Hematopoietic multipotent progenitor cell treated with erythropoietin and hydrocortisone succinate and interleukin-3 and kit ligand, for 8 days (in vitro differentiated cells): ENCODE measurements around the gene SCT.

Experiments
- DNase-seq: peaks from one replicate; pipeline ENCODE4 v3.0.0-alpha.2; 2015

SCT gene

DNA sequence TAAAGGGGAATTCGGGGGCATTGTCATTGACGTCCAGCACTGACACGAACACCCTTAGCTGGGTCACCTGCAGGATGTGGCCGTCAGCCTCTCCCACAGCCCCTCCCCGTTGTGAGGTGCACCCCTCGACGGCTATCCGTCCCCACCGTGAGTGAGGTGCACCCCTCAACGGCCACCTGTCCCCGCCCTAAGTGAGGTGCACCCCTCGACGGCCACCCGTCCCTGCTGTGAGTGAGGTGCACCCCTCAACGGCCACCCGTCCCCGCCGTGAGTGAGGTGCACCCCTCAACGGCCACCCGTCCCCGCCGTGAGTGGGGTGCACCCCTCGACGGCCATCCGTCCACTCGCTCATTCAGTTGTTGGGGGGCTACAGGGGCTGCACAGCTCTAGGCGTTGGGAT, 5.1 kb downstream of the SCT start:
- DNase-seq = no peak

DNA sequence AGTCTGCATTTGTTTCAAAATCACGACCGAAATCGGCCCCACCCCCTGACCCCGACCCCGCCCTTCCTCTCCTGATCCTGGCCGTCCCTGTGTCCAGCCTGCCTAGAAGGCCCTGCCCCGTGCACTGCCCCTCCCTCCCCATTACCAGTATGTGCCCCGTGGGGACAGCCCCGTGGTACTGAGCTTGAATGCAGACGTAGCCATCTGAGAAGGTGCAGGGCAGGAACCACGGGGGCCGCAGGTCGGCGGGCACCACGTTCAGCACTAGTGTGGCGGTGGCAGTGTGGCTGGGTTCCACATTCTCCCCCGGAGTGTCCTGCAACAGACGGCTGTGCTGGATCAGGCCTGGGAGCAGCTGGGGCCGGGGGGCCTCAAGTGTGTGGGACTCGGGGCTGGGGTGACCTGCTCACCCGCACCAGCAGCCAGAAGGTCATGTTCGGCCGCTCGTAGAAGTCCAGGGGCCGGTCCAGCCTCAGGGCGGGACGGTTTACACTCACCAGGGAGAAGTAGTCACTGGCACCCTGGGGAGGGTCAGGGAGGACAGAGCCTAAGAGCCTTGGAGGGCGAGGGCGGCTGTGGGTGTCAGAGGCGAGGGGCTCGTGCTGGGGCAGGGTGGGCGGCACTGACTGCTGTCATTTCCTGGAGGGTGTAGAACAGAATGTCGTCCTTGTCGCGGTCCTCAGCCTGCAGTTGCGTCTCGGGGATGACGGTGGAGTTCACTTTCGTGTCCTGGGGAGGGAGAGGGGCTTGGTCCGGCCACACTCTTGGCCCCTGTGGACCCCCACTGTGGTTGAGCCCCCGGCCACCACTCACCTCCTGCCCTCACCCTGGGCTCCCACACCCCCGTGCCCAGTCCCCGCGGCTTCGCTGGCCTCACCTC, 5.8 kb downstream of the SCT start:
- DNase-seq = no peak

DNA sequence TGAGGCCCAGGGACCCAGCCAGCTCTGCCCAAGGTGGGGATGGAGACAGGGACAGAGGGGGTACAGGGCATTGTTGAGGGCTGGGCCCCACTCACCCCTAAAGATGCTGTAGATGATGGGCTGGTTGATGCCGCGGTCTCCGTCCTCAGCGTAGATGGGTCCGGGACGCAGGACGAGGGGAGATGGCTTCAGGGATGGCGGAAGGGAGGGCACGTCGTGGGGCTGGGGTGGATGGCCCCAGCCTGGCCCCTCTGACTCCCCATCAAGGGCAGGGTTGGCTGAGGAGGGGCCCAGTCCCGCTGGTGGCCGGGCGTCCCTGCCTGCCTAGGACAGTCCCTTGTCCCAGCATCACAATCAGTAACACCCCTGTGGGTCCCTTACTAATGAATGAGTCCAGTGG, 6.8 kb downstream of the SCT start:
- DNase-seq = no peak

DNA sequence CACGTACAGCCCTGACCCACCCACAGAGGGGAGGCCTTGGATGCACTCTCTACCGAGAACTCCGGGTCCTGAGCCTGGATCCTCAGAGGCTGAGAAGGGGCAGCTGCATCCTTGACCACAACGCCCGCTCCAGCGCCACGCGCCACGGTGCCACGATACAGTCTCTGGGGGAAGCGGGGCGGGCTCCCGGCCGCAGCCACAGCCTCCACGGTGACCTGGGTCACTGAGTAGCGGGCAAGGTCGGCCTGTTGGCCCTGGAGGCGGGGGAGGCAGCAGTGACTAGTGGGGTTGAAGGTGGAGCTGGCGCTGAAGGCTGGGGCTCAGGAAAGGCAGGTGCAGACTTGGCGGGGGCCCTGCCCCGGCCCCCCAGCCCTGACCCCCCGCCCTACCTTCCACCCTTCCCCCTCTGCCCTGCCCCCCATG, 7.3 kb downstream of the SCT start:
- DNase-seq = no peak

DNA sequence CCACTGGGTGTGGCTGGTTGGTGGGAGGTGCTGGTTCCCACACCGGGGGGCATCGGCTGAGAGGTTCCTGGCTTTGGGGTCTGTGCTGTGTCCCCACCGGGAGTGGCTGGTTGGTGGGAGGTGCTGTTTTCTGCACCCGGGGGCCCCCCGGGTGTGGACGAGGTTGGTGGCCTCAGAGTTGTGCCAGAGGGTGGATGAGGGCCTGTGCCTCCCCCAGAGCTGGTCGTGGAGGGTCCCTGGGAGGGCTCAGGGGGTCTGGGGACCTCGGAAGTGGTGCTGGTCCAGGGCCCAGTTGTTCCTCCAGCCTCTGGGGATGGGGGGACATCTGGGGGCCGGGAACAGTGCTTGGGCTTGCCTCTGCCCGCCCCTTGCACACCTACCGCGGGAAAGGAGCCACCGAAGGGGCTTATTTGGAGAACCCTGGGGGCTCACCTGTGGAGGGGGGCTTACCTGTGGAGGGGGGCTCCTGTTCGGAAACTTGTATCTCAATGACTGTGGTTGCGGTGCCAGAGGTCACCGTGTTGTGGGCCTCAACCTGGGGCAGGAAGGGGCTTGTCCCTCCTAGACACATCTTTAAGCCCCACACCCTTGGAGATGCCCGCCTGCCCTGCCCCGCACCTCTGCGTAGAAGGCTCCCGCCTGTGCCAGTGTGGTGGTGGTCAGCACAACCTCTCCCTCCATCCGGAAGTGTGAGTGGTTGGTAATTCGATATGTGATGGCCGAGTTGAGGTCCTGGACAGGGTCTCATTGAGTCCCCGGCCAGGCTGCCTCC, 7.9 kb downstream of the SCT start:
- DNase-seq = no peak

DNA sequence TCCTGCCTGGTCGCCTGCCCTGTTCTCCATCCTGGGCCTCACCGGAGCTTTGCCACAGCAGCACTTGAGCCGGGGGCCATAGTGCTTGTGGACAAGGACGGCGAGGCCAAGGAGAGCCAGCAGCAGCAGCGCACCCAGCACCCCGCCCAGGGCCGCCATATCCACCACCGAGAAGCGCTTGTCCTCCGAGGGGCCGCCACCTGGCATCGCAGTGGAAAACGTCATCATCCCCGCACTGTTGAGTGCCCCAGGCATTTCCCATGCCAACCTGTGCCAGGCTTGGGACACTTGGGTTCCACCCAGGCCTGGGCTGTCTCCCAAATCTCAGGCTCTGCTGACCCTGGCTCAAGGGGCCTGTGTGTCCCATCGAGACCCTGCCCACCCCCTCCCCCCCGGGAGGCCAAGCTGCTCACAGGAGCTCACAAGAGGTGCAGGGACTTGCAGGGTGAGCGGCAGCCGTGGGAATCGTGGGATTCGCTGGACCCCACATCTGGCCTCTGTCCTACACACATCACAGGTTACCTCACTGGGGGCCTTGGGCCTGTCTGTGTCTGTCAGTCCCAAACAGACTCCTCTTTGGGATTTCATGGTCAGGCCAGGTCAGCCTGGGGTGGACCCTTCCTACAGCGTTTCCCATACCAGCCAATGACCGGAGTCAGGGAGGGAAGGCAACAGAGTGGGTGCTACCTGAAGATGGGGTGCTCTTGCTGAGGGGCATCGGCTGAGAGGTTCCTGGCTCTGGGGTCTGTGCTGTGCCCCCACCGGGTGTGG, 8.9 kb downstream of the SCT start:
- DNase-seq = no peak

DNA sequence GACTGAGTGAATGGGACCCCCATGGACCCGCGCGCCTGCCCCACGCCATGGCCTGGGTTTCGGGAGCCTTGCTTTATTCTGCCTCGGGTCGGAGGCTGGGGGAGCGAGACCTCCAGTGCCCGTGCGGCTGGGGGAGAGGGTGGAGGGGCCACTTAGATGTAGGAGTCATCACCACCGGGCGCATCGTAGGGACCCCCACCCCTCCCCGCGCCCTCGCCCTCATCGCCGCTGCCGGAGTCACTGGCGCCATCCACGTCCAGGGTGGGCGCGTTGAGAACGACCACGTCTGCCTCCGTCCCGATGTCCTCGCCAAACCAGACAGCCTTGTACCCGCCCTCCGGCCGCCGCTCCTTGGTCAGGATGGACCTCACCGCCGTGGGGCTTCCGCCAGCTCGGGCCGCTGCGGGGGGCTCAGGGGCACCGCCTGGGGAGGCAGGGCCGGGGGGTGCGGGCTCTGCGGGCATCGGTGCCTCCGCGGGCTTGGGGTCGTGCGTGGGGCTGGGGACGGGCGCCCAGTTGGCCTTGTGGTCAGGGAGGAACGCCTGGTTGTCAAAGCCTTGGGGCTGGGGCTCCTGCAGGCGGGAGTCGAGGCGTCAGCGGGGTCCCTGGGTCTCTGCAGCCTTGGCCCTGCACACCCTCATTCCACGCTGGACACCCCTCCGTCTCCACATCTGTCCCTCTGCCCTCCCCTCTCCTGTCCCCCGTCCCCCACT, 9.6 kb downstream of the SCT start:
- DNase-seq = no peak

DNA sequence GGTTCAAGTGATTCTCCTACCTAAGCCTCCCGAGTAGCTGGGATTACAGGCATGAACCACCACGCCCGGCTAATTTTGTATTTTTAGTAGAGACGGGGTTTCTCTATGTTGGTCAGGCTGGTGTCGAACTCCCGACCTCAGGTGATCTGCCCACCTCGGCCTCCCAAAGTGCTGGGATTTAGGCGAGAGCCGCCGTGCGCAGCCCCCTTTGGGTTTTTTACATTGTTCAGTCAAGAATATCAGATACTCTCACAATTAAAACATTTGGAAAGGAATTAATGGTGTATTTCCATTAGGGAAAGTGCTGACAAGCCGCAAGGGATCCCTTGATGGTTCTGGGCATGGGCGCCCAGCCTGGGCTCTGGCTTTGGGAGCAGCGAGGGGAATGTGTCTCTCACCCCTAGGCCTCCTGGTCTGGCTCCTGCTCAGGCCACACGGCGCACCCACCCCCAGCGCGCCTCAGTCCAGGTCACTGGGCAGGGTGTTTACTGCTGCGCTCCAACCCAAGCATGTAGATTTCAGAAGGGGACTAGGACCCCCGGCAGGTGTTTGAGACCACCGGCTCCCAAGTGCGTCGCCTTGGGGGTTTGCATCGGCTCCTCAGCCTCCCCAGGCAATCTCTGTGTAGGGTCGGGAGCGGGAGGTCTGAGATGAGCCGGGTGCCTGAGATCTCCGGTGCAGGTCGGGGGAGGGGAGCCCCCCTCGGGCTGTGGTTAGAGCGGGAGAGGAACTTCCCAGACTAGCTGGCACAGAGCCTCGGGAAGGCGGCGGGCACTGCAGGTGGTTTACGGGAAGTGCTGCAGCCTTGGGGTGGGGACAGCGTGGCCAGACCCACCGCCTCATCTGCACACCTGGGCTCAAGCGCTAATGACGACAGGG, 10.4 kb downstream of the SCT start:
- no peak for DNase-seq

DNA sequence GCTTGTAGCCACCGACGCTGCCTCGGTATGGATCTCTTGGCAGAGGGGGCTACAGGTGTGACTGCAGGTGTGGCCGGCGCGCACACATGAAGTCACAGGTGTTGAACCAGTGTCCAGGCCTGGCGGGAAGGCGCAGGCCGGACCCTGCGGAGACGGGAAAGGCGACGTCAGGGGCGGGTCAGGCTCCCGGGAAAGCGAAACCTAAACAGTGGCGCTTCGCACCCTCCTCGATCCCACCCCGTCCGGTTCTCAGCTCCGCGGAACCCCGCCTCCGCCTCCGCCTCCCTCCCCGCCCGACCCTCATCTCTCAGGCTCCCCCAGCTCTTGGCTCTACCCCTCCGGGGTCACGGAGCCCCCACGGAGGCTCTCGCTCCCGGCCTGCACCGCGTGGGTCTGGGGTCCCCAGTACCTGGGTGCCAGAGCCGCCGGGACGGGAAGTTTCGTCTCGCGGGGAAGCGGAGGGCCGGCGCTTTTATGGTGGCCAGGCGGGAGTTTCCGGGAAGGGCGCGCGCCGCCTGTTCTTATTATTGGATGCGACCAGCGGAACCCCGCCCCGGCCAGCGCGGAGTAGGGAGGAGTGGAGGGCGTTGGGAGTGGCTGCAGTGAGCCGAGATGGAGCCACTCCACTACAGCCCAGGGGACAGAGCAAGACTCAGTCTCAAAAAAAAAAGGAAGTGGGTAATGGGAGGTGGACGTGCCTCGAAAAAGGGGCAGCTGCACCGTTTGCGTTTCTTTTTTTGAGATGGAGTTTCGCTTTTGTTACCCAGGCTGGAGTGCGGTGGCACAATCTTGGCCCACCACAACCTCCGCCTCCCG, 11.3 kb downstream of the SCT start, which contains the start of gene IRF7:
TSS of gene IRF7 (minus strand) at position 447 of the 816 bp plus-strand sequence. CDS start 586 bp downstream, outside the sequence.
- DNase-seq = peak; percentile 91

DNA sequence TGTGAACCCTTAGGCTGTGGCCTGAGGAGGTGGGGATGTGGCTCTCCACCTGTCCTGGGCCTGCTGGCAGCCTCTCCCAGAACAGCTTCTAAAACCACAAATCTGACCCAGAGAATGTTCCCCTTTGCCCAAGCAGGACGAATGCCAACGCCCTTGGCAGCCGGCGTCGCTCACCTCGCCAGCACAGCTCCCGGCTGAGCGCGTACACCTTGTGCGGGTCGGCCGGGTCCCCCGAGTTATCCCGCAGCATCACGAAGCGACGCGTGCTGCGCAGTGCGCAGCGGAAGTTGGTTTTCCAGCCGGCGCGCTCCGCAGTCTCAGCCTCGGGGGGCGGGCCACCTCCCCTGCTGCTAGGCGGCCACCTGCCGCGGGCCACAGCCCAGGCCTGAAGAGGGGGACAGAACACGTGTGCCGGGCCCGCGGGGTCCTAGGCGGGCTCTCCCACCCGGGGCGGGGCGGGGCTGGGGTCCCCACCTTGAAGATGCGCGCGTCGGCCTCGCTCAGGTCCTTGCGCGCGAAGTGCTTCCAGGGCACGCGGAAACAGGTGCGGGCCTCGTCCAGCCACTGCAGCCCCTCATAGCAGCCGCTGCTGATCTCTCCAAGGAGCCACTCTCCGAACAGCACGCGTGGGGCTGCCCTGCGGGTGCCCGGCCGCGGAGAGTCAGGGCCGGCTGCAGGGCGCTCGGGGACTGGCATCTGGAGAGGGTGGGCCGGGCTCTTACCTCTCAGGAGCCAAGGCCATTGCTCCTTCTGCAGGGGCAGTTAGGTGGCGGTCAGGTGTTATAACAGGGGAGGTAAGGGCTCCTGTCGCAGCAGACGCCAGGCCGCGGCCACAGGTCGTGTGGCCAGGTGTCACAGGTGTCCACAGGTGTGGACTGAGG, 12.1 kb downstream of the SCT start:
- DNase-seq = no peak

DNA sequence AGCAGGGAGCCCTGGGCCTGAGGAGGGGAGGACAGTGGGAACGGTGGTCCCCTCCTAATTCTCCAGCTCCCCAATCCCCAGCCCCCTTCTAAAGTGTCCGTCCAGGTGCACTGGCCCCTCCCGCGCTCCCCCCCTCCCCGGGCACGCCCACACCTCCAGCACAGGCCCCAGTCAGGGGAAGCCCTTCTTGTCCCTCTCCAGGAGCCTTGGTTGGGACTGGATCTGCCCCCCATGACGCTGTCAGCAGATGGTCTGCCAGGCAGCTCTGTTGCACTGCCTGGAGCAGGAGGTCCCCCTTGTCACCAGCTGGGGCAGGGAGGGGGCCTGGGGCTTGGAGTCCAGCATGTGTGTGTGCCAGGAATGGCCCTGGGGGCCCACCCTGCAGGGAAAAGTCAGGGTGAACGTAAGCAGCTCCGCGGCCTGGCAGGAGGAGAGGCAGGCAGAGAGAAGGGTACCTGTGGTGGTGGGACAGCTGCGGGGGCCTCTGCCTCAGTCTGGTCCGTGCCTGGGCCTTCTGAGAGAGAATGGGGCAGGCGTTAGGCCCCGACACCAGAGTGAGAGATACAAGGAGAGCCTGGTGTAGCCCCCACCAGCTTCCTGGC, 12.9 kb downstream of the SCT start:
- DNase-seq = no peak

DNA sequence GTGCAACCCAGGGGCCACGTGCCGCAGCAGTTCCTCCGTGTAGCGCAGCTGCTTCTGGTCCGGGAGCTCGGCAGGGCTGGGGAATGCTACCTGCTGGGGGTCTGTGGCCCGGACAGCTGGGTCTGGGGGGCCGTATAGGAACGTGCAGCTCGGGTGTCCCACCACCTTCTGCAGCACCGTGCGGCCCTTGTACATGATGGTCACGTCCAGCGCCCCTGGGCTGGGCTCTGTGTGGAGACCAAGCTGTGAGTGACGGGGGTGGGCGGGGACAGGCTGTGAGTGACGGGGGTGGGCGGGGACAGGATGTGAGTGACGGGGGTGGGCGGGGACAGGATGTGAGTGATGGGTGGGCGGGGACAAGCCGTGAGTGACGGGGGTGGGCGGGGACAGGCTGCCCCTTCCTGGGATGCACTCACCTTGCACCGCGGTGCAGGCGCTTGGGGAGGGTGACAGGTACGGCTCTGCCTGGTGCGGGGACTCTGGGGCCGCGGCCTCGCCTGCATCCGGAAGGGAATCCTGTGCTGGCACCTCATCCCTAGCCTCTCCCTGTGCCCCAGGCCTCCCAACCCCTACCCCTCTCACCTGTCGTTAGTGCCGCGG, 13.5 kb downstream of the SCT start:
- peak; percentile 55 for DNase-seq

DNA sequence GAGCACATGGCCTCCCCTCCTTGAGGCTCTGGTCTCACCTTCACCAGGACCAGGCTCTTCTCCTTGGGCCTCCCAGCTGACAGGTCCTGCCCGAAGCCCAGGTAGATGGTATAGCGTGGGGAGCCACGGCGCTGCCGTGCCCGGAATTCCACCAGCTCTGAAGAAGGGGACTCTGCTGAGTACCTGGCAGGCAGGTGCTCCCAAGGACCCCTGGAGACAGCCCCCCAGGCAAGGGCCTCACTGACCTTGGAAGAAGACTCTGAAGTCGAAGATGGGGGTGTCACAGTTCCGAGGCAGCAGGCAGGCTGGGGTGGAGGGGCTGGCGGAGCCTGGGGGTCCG, 14.1 kb downstream of the SCT start:
- no peak for DNase-seq

DNA sequence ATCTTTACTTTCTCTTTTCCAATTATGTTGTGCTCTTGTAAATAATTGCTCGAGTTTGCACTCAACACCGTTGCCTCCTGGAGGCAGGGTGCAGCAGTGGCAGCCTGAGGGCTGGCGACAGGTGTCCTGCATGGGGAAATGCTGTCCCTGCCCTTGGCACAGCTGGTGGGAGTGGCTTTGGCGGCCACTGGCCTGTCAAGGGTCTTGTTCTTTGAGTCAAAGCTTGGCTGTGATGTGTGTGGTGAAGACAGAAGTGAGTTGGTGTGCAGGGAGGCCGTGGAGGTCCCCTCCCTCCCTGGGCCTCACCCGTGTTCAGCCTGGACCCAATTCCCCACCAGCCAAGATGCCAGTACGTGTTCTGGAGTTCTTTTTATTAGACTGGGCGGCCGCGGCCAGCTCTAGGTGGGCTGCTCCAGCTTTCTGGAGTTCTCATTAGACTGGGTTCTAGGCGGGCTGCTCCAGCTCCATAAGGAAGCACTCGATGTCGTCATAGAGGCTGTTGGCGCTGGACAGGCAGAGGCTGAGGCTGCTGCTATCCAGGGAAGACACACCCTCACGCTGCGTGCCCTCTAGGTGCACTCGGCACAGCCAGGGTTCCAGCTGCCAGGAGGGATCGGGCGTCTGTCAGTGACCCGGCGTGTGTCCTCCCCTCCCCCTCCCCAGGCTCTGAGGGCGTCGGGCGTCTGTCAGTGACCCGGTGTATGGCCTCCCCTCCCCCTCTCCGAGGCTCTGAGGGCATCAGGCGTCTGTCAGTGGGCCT, 14.6 kb downstream of the SCT start:
- peak; percentile 50 for DNase-seq

DNA sequence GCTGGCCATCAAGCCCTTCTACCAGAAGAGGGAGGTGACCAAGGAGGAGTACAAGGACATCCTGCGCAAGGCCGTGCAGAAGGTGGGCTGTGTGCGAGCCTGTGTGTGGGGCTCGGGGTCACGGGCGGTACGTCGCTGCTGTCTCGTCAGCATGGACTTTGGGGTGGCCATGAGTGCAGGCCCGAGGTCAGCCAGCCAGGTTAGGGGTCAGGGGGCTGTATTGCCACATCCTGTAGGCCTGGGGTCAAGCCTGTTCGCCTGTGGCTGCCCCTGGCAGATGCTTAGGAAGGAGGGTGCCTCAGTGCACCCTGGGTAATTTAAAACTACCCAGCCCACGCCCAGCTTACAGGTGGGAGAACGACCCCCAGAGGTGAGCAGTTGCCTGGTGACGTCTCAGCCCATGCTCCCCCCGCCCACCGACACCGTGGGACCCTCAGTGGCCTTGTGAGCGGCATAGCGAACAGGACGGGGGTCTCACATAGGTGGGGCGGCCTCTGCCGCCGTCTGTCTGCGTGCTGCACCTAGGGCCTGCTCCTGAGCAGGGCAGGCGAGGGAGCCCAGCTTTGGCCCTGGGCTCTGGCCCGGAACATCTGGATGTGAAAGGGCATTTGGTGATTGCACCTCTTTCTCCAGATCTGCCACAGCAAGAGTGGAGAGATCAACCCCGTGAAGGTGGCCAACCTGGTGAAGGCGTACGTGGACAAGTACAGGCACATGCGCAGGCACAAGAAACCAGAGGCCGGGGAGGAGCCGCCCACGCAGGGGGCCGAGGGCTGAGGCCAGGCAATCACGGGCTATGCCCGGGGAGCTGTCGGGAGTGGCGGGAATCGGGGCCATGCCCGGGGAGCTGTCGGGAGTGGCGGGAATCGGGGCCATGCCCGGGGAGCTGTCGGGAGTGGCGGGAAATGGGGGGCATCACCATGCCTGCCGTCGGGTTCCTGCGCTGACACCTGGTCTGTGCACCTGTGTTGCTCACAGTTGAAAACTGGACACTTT, 15.7 kb downstream of the SCT start:
- DNase-seq = no peak

DNA sequence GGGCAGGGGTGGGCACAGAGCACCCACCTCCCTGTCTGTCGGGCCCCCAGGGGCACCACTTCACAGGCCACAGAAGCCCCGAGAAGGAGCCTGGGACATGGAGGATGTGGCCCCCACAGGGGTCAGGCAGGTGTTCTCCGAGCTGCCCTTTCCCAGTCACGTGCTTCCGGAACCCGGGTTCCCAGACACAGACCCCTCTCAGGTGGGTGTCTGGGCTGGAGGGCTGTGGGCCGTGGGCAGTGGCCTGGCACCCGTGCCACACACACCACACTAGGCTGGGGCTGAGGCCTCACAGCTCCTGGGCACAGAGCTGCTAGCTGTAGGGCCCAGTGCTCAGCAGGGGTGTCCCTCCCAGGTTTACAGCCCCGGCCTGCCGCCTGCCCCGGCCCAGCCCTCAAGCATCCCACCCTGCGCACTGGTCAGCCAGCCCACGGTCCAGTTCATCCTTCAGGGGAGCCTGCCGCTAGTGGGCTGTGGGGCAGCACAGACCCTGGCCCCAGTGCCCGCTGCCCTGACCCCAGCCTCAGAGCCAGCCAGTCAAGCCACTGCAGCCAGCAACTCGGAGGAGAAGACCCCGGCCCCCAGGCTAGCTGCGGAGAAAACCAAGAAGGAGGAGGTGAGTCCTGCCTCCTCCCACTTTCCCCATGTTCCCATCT, 16.7 kb downstream of the SCT start:
- DNase-seq = no peak
